Kidney (tissue), 14 donors: Measurements from ENCODE around the gene CAMKMT. TPM values are rescaled to one million over a fixed set of nuclear protein-coding genes. Genes with fewer than 3 reads are reported as not detected.

Experiments
- DNase-seq, 5 donors: peaks; one replicate each; pipeline ENCODE4 v3.0.0-alpha.2; 2013 to 2020
- FAIRE-seq: peaks from 2 replicates; lab custom pipeline; 2012; peaks lifted over from hg19 to GRCh38; lab: Jason Lieb, UNC
- H3K27ac ChIP-seq, 2 donors: one replicate each; pipeline ENCODE4 v1.7.0; 2013; ENCODE audit warnings: low read depth in 2 of 2, low read length in 2 of 2, inconsistent platforms in 1 of 2
- H3K27me3 ChIP-seq: one replicate; pipeline ENCODE4 v1.7.1; 2013; ENCODE audit warnings: low read length, inconsistent platforms; ENCODE audit not compliant: control insufficient read depth, insufficient read depth
- H3K36me3 ChIP-seq, 3 donors: one replicate each; pipeline versions ENCODE4 v1.7.0 to v1.7.1; 2013; ENCODE audit warnings: low read length in 3 of 3, control low read depth in 1 of 3, inconsistent platforms in 1 of 3; ENCODE audit not compliant: insufficient read depth in 3 of 3, control insufficient read depth in 2 of 3
- H3K4me1 ChIP-seq, 3 donors: one replicate each; pipeline versions ENCODE4 v1.7.0 to v1.7.1; 2013; ENCODE audit warnings: low read length in 3 of 3, inconsistent platforms in 1 of 3, low read depth in 1 of 3; ENCODE audit not compliant: control insufficient read depth in 2 of 3, insufficient read depth in 2 of 3
- H3K4me3 ChIP-seq, 3 donors: one replicate each; pipeline versions ENCODE4 v1.7.0 to v1.8.1; 2013; ENCODE audit warnings: low read length in 3 of 3, control low read depth in 1 of 3, inconsistent platforms in 1 of 3
- H3K9ac ChIP-seq, 3 donors: one replicate each; pipeline versions ENCODE4 v1.7.0 to v1.7.1; 2013; ENCODE audit warnings: low read length in 3 of 3, control low read depth in 1 of 3, inconsistent platforms in 1 of 3
- H3K9me3 ChIP-seq, 3 donors: one replicate each; pipeline versions ENCODE4 v1.7.0 to v1.7.1; 2013; ENCODE audit warnings: low read length in 3 of 3, control low read depth in 1 of 3, inconsistent platforms in 1 of 3; ENCODE audit not compliant: control insufficient read depth in 2 of 3, insufficient read depth in 1 of 3
- CTCF ChIP-seq: IDR thresholded peaks from 3 replicates; pipeline ENCODE4 v1.5.1; 2012; ENCODE audit warnings: mild to moderate bottlenecking, moderate library complexity, borderline replicate concordance; ENCODE audit not compliant: insufficient read depth; ENCODE audit errors: extremely low read depth
- intact Hi-C: fragments of 100-400 bp; cut with DNase I; formaldehyde crosslinking; loops from one replicate; pipeline ENCODE4 v1.11.1; 2022
- polyA plus RNA-seq: library from polyadenylated mRNA; stranded (reverse); fragments of 350-450 nt; fragmentation: Illumina TruSeq; extraction: RNeasy Lipid Tissue Mini Kit (QIAGEN cat#74804); gene quantifications from one replicate; pipeline ENCODE4 v1.2.3, GENCODE V29; 2014; ENCODE audit warnings: low read depth, low replicate concordance; ENCODE audit not compliant: insufficient read depth
- total RNA-seq: library from RNA; stranded (reverse); fragmentation: NEBNext Ultra II Directional; extraction: Animal tissue kit (Norgen Biotek cat#: 25700); gene quantifications from one replicate; pipeline ENCODE4 v1.2.1, GENCODE V29; 2021
- donor health status: control.
- donor health status: control.
- donor health status: control.
- donor health status: control.
- donor health status: control.
- donor health status: DM: yes; HTN: yes; CAD: no.
- donor health status: Normal renal cell carcinoma (clear cell type).

Gene CAMKMT
- total and polyA plus RNA-seq, 2 donors from 2014 or later, result 9.9 to 14.5 TPM

DNA sequence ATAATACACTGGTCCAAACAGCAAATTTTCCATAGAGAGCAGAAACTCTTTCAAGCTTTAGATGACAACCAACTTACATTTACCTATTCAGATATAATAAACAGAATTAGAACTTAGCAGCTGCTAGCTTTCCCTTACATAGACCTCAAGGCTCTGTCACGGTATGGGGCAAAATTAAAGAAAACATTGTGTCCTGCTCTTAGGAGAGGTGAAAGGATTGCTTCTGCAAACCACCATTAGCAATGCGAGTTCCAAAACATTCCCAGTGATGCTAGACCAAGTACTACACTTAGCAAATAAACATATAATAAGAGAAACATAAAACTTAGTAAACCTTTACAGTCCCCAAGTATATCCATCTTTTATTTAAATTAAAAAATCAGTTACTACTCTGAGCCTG, 183.3 kb downstream of the CAMKMT start:
- intact Hi-C loops, result no loop called here
- Histone ChIP-seq H3K9ac (no peak overlapping the region), H3K4me1 (no peaks in the 10 kb centered on the region), H3K27ac (no peak overlapping the region), H3K36me3 (no peaks in the 10 kb centered on the region), H3K4me3 (no peak overlapping the region), H3K27me3 (no peaks in the 10 kb centered on the region), H3K9me3 (no peaks in the 10 kb centered on the region)
- FAIRE-seq (no peak), DNase-seq (no peak)
- TF ChIP-seq CTCF, result no peak

- H3K9ac ChIP-seq, result no peak overlapping the region
- no peaks in the 10 kb centered on the region for H3K27me3 ChIP-seq
- H3K4me3 ChIP-seq, result no peak overlapping the region
- H3K9me3 ChIP-seq, result no peaks in the 10 kb centered on the region
- intact Hi-C loops, result no loop called here
- no peak for TF ChIP-seq CTCF
- FAIRE-seq, result no peak
- H3K36me3 ChIP-seq, result no peaks in the 10 kb centered on the region
- H3K27ac ChIP-seq, result no peak overlapping the region
- DNase-seq, result no peak
- H3K4me1 ChIP-seq, result no peaks in the 10 kb centered on the region
Measured at GRCh38 chr2:44546459-44547127, 184.8 kb downstream of the CAMKMT start.

DNA sequence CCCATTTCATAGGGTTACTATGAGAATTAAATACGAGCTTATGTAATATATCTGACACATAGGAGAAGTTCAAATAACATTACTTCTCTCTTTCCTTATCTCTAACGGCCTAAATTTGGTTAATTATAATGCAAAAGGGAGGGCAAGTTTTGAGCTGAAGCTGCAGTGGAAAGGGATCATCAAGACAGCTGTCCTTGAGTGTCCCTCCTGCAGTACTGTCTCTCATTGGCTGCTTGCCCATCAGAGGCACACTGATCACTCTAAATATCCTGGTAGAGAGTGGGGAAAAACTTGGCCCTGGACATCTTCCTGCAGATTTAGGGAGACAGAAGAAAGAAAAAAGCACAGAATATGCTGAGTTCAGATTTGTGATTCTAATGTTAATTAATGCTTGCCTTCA, 186.0 kb downstream of the CAMKMT start:
- Histone ChIP-seq H3K27ac (no peak overlapping the region), H3K9ac (no peak overlapping the region), H3K36me3 (no peaks in the 10 kb centered on the region), H3K27me3 (no peaks in the 10 kb centered on the region), H3K4me1 (no peaks in the 10 kb centered on the region), H3K4me3 (no peak overlapping the region), H3K9me3 (no peaks in the 10 kb centered on the region)
- intact Hi-C loops, result no loop called here
- TF ChIP-seq CTCF, result no peak
- no peak for DNase-seq
- no peak for FAIRE-seq
